ENCODE results near the gene TGFBR1.

GRCh38 chr9:99171225-99172123 lies 66.6 kb downstream of the TGFBR1 start:
- TF ChIP-seq CTCF (IDR thresholded peaks at IDR 0.05) (no peak), POLR2A (IDR thresholded peaks at IDR 0.05) (no peak)
